Activated T-helper 1 cell treated with Interleukin-2 at 50 U/mL for 16 hours (primary cell): ENCODE data around the gene CPXM1.
"Not testable (repeated sequence)": the region's sequence is repeated elsewhere in the genome, so short reads cannot be mapped to it uniquely, and the experiment has no call there.

Source experiments
- DNase-seq: peaks from one replicate; pipeline ENCODE4 v3.0.0-alpha.2; 2020; ENCODE audit warnings: low read depth

The CPXM1 gene

DNA sequence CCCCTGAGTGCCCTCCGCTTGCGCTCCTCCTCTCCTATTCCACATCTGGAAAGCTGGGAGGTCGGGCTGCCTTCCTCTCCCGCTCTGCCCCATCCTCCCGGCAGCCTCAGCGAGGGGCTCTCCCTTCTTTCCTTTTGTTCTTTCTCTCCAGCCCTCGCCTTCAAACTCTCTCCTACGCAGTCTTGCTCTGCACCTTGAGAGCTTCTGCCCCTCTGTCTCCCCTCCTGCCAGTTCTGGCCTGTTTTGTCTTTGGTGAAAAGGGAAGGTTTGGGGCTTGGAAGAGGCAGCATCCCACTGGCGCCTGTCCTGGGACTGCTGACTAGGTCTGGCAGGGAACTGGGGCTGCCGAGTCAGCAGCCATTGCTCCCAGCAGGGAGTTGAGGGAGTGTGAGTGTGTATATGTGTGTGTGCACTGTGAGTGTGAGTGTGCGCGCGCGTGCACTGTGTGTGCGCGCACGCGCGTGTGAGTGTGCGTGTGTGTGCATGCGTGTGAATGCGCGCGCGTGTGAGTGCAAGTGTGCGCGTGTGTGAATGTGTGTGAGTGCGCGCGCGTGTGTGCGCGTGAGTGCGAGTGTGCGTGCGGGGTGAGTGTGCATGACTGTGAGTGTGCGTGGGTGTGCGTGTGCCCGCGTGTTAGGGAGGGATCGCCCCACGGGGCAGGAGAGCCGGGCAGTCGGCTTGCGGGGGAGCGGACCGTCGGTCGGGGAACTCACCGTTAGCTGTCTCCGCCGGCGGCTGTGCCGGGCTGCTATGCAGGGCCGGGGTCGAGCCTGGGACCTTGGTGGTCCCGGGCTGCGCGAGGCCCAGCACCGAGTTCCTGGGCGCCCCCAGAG, 523 bp downstream of the CPXM1 start:
- DNase-seq, result no peak

DNA sequence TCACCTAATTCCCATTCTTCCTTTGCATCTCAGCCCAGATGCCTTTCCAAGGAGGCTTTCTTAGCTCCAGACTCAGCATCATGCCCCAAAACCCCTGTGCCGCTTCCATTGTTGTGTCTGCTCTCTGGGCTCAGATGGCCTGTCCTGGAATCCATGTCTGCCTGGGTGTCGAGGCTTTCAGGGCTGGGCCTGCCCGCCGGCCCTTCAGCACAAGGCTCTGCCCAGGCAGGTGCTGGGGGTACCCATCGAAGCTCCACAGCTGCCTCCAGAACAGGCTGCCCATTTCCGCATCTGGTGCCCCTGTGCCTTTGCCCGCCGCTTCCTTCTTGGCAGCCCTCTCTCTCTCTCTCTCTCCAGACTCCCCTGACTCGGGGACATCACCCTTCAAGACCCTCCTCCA, 1.2 kb downstream of the CPXM1 start:
- no peak for DNase-seq

DNA sequence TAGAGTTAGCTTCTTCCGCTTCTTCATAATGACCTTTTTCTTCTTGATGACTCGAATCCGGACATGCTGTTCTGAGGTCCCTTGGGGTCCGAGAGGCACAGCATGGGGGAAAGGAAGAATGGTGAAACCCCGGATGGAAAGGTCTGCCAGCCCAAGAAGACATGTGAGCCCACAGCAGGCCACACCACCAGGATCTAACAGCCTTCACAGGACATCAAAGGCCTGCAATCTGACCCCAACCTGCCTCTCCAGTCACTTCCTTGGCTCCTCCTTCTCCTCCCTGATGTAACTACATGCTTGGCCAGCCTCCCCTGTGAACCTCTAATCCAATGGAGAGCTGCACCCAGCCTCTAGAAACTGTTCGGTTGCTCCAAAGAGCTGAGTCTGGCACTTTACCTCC, 1.6 kb downstream of the CPXM1 start:
- no peak for DNase-seq

DNA sequence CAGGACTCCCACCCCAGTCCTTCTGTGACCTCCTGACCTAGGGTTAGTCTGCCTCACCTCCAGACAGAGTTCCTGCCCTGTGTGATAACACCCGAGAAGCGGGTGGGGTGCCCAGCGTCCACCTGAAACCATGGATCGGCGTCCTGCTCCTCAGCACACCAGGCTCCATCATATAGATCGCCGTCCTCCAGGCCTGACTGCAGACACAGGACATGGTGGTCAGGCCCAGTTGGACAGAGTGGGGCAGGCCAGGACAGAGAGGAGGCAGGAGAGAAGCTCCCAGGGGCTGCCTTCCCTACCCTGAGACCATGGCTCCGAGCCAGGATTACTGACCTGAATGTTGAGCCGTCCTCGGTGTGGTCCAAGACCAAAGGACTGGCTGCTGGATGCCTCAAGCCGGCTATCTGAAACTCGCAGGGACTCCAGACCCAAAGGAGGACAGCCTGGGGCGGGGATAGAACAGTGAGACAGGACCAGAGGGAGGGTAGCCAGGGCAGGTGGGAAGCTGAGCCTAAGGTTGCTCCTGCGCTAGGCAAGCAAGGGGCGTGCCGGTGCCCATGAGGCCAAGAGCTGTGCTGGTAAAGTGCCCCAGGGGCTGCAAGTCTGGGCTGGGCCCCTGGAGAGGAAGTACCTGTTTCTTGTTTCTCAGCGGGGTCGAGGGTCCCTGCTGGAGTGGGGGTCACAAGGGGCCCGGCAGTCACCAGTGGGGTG, 2.2 kb downstream of the CPXM1 start:
- DNase-seq, result no peak

DNA sequence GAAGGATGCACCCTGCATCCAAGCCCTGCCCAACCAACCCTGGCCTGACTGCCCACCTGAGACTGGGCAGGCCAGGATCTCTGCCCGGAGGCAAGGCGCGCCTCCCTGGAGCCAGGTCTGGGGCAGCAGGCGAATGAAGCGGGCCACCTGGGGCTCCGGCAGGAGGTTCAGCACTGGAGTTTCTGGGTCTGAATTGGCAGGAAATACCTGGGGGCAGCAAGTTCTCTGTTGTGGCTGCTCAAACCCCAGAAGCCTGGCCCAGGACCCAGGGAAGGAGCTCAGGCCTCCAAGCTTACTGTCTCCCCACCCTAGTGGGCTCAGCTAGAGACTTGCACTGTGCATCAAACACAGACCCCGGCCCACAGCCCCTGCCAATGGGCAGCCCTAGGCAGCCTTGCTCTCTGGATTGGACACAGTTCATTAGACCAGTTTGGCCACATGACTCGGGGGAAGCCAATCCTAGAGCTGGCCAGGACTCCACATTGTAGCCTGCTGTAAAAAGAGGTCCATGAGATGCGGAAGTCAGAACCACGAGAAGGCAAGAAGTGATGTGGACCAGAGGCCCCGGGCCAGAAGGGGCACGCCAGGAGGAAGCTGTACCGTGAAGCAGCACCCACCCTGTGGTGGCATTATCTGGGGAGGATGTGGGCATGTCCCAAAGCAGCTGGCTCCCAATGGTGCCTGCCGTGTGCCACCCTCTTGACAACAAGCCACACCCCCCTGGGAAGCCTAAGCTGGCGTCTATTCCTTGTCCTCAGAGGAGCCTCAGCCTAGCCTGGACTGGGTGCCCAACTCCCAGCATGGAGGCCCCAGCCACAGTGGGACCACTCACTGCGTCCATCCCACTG, 3.1 kb downstream of the CPXM1 start:
- no peak for DNase-seq

DNA sequence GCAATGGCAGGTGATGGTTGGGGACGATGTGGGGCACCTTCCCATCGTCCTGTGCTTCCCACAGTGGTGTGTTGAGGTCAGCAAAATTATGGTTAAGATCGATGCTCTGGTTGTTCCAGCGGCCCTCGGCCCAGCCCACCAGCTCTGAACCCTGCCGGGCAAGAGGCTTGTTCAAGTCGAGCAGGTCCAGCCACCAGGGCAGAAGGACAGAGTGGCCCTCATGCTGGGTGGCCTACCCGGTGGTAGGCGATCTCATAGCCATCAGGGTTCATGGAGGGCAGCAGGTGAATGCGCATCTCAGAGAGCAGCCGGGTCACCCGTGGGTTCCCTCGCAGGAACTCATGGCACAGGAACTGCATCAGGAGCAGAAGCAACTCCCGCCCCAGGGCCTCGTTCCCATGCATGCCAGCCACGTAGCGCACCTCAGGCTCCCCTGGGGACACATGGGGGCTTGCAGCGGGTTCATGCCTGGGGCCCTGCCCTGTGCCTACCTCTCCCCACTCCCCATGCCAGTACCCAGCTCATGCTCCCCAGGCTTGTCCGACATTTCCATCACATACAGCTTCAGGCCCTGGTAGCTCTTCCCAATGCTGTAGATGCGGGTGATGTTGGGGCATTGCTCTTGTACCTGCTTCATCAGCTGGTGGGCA, 4.3 kb downstream of the CPXM1 start:
- DNase-seq, result no peak

DNA sequence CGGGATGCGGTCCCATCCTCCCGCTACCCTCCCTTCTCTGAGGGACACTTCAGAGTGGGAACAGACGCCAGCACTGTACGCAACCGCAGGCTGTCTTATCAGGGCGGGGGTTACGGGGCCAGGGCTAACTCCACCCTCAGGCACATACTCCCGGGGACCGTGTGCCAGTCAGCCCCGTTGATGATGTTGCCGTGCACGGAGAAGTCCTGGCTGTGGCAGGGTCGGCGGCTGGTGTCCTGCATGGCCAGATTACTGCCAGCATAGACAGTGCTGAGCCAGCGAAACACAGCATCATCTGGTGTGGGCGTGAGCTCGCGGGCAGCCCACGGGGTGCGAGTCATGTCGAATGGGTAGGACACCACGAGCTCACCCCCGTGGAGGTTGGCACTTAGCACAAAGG, 5.0 kb downstream of the CPXM1 start:
- no peak for DNase-seq

DNA sequence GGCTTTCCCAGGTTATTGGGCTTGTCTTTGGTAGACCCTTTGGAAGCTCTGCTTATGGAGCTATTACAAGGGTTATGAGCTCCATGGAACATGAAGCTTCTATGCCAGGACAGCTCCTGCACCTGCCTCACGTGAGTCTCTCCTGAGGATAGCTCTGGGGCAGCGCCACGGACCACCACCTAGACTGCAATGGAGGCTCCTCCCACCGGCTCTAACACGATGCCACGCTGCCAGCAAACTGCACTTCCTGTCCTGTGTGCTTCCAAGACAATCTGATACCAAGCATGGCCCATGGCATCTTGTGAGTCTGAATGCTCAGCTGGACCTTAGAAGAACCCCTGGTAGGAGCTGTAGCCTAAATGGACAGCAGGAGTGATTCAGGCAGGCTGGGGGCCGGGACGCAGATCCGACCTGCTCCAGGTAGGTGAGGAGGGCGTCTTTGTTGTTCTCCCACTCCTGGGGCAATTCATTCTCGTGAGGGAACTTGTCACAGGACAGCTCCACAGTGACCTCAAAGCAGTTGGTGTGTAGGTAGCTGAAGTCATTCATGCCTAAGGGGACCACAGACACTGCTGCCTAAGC, 5.5 kb downstream of the CPXM1 start:
- no peak for DNase-seq

DNA sequence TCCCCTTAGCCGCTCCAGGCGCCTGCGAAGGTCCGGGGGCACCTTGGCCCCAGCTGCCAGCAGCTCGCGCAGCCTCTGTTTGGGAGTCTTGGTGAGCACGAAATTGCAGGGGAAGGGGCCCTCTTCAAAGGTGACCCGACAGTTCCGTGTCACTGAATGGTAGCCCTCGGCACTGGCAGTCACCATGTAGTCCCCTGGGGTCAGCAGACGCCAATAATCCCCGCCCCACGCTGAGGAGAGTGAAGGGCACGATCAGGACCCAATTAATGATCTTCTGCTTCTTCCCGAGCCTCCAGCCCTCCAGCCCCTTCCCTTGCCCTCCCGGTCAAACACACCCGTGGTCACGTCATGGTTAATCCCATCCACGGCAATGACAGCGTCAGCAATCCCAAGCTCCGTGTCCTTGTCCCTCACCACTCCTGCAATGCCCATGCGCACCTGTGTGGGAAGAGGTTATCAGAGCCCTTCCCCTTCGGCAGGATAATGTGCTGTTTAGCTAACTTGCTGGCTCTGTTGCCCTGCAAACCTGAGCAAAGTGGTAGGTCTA, 6.2 kb downstream of the CPXM1 start:
- DNase-seq, result no peak

DNA sequence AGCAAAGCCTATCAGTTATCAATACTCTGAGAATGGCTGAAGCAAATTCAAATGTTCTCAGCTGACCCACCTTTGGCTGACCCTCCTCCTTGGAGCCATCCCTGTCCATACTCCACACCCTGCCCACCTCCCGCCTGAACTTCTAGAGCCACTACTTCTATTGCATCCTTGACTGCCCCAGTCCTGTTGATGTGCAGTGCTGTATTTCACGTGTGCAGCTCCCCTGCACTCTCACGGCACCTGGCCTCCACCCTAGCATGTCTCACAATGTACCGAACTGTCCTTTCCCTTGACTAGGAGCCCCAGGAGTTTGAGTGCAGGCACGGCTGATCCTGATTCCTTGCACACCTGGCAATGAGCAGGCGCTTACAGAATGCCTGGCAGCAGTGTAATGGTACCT, 7.0 kb downstream of the CPXM1 start:
- DNase-seq, result no peak

DNA sequence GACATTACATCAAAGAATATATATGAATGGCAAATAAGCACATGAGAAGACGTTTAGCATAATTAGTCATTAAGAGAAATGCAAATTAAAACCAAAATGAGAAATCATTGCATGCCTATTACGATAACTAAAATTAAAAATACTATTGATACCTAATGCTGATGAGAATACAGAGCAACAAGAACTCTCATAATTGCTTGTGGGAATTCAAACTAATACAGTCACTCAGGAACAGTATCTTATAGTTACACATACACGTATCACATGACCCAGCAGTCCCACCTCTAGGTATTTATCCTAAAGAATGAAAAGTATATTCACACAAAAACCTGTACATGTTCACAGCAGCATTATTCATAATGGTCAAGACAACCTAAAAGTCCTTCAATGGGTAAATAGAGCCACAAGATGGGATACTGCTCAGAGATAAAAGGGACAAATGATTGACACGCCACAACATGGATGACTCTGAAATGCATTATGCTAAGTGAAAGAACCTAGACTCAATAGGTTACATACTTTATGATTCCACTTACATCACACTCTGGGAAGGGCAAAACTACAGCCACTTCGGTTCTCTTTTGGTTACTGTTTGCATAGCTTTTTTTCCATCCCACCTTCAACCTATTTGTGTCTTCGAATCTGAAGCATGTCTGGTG, 16.4 kb downstream of the CPXM1 start:
- no peak for DNase-seq

DNA sequence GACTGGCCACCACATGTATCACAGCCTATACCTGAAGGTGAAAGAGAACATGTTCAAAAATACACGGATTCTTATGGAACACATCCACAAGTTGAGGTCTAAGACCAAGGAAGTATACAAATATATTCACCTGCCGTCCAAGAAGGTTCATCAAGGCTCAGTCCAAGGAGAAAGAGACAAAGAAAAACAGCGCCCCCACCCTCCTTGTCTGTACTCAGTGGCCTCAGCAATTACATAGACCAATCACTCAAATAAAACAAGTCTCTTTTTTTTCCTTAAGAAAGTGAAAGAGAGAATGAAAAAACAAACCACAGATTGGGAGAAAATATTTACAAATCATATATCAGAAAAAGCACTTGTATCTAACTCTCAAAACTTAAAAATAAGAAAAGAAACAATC, 19.5 kb downstream of the CPXM1 start:
- no peak for DNase-seq

DNA sequence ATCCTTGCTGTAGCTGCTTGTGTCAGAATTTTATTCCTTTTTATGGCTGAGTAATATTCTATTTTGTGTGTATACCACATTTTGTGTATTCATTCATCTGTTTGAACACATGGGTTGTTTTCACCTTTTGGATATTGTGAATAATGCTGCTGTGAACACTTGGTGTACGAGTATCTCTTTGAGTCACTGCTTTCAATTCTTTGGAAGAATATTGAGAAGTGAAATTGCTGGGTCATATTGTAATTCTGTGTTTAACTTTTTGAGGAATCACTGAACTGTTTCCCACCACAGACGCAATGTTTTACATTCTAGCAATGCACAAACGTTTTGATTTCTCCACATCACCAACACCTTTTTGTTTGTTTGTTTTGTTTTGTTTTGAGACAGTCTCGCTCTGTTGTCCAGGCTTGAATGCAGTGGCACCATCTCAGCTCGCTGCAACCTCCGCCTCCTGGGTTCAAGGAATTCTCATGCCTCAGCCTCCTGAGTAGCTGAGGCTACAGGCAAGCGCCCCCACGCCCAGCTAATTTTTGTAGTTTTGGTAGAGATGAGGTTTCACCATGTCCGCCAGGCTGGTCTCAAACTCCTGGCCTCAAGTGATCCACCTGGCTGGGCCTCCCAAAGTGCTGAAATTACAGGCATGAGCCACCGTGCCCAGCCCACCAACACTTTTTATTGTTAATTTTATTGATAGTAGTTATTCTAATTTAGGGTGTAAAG, 21.7 kb downstream of the CPXM1 start:
- no peak for DNase-seq

DNA sequence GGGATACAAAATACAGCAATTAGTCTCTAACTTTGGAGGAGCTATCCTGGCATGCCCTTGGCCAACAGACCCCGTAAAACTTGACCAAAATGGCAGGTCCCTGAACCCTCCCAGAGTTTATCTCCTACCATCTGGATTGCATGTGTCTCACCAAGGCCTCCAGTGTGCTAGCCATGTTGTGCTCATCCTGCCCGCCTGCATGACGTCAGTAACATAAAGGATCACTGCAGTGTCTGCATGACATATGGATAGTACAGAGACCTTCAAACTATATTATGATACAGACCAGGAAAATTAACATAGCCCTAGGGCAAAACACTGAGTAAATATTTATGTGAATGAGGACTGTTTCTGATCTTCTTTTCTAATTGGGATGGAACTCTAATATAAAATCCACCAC, 25.3 kb downstream of the CPXM1 start:
- DNase-seq, result no peak

DNA sequence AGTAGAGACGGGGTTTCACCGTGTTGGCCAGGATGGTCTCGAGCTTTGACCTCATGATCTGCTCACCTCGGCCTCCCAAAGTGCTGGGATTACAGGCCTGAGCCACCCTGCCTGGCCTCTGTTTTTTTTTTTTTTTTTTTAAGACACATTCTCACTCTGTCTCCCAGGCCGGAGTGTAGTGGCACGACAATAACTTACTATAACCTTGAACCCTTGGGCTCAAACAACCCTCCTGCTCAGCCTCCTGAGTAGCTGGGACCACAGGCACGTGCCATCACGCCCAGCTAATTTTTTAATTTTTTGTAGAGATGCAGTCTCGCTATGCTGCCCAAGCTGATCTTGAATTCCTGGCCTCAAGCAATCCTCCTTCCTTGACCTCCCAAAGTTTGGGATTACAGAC, 26.6 kb downstream of the CPXM1 start:
- DNase-seq, result no peak

DNA sequence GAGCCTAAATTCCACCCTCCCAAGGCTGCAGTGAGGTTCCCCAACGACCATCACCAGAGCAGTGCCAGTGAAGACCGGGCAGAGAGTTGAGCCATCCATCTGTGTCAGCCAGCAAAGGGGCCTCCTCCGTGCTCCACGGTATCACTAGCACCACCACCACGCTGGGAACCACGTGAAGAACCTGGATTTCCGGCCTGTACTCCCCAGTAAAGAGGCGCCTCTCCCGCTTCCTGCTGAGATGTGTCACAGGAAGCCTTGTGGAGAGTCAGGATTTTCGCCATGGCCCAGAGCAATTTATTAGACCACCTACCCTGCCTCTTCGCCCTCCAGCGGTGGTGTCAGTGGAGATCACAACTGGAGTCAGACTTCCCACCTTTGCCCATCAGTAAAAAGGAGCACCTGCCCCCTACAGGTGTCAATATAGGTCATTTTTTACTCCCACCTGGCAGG, 28.8 kb downstream of the CPXM1 start:
- no peak for DNase-seq

DNA sequence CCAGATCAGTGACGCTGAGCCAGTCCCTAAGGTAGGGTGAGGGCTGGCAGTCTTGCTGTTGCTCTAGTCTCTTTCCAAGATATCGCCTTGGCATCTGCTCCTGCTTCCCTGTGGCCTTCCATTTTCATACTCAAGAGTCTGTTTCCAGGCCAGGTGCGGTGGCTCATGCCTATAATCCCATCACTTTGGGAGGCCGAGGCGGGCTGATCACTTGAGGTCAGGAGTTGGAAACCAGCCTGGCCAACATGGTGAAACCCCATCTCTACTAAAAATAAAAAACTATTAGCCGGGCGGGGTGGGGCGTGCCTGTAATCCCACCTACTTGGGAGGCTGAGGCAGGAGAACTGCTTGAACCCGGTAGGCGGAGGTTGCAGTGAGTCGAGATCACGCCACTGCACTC, 30.3 kb downstream of the CPXM1 start:
- not testable (repeated sequence) for DNase-seq

DNA sequence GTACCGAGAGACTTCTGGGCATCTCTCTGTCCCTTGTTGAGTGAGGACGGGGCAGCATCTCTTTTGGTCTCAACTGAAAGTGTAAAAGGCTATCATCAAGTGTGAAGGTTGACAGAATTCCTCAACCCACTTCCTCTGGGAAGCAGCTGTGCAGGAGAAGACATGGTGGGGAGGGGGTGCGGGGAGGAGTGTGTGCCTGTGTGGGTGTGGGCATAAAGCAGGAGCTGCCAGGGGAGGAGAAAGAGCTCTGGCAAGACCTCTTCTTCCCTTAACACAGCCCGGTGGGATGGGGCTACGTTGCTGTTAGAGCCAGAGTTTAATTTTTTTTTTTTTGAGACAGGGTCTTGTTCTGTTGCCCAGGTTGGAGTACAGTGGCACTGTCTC, 31.8 kb downstream of the CPXM1 start:
- DNase-seq, result no peak

DNA sequence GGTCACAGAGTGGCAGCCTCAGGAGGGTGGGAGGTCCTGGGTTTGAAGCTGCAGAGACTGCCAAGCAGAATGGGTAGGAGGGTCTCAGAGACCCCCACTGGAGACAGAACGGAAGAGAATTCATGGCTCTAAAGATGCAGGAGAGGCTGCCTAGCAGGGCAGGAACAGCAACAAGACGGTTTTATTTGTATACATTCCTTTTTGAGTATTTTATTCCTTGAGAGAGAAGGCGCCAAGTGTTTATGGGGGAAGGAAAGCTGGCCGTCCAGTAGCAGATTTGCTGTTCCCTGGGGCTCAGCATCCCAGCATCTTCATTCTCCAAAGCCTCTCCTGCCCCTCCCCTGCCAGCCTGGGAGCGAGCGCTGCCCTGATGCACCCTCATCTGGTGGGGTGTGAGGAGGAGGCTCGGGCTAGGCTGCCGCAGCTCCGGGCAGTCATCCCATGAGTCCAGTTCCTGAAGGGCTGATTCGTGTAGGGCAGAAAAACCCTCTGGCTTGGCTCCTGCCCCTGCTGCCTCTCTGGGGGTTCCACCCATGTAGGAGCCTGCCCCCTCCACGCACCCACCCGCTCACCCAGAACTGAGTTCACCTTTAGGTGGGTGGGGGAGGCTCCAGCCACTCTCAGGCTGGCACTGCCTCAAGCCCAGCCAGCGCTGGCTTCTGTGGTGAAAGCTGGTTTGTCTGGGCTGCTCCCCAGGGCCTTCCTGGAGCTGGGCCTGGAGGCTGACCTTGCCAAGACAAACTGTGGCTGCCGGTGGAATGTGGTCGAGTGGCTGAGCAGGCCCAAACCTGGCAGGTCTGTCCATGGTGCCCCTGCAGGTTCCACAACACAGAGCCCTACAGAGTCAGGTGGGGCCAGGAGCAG, 32.4 kb downstream of the CPXM1 start:
- no peak for DNase-seq
